Measurements from ENCODE around the gene UBE2V1. TPM values are rescaled to one million over a fixed set of nuclear protein-coding genes. Genes with fewer than 3 reads are reported as not detected.
A peak's percentile ranks its signal among the peaks of the same experiment; 100 is the strongest.
"Not testable (repeated sequence)": the region's sequence is repeated elsewhere in the genome, so short reads cannot be mapped to it uniquely, and the experiment has no call there.

Gene UBE2V1
- 100 to 1,000 TPM; 152 to 221 TPM for total RNA-seq

- peak; percentile 86 to 87 for DNase-seq (ENCODE audit: low spot score in 2 of 2)
- peak within 1 kb of the TSS; percentile 92 to 99 for H3K27ac Mint-ChIP-seq
- no peaks in the 10 kb centered on the region for H3K9me3 Mint-ChIP-seq
- peak; percentile 68 to 75 for ATAC-seq
- H3K36me3 Mint-ChIP-seq, result peaks cover 31 to 34% of the 10 kb centered on the region in 2 donors
These were observed at the start of gene UBE2V1 for GRCh38 chr20:50112512-50113419. Gene UBE2V1 (minus strand): TSS chr20:50113150. CDS start chr20:50113128, 22 bp downstream.

DNA sequence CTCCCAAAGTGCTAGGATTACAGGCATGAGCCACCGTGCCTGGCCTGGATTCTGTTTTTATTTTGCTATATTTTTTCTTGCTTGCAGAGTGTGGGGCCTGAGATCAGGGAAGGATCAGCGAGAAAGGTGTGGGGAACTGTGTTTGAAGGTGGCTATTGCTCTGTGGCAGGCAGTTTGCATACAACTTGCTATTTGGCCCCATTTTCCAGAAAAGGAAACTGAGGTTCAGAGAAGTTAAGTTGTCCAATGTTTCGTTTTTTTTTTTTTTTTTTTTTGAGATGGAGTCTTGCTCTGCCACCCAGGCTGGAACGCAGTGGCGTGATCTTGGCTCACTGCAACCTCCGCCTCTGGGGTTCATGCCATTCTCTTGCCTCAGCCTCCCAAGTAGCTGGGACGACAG is 48.5 kb upstream of the UBE2V1 start:
- H3K36me3 Mint-ChIP-seq; H3K9me3 Mint-ChIP-seq; H3K27ac Mint-ChIP-seq; DNase-seq (ENCODE audit: low spot score in 2 of 2); ATAC-seq: not testable (repeated sequence)

- ATAC-seq (peak; percentile 99), DNase-seq (ENCODE audit: low spot score in 2 of 2) (peak; percentile 82 to 91)
- no peaks in the 10 kb centered on the region for H3K9me3 Mint-ChIP-seq
- peaks cover 8 to 11% of the 10 kb centered on the region in 2 donors for H3K36me3 Mint-ChIP-seq
- peak within 1 kb of the TSS; percentile 90 to 93 for H3K27ac Mint-ChIP-seq
These were observed 40.8 kb upstream of the UBE2V1 start, which contains the start of gene PEDS1 for GRCh38 chr20:50153500-50154377. Gene PEDS1 (minus strand): TSS chr20:50153723. CDS start chr20:50153637, 86 bp downstream.

GRCh38 chr20:50153153-50153499 is 40.2 kb upstream of the UBE2V1 start:
- DNase-seq (ENCODE audit: low spot score in 2 of 2) (no peak), ATAC-seq (no peak)
- Mint-ChIP-seq H3K9me3 (no peaks in the 10 kb centered on the region), H3K36me3 (peaks cover 8 to 11% of the 10 kb centered on the region in 2 donors), H3K27ac (peak overlapping the region; percentile 90 to 93)

GRCh38 chr20:50152394-50153152 is 39.6 kb upstream of the UBE2V1 start:
- Mint-ChIP-seq H3K36me3 (peaks cover 8 to 11% of the 10 kb centered on the region in 2 donors), H3K9me3 (no peaks in the 10 kb centered on the region), H3K27ac (peak overlapping the region; percentile 90 to 93)
- DNase-seq (ENCODE audit: low spot score in 2 of 2) (no peak), ATAC-seq (no peak)

DNA sequence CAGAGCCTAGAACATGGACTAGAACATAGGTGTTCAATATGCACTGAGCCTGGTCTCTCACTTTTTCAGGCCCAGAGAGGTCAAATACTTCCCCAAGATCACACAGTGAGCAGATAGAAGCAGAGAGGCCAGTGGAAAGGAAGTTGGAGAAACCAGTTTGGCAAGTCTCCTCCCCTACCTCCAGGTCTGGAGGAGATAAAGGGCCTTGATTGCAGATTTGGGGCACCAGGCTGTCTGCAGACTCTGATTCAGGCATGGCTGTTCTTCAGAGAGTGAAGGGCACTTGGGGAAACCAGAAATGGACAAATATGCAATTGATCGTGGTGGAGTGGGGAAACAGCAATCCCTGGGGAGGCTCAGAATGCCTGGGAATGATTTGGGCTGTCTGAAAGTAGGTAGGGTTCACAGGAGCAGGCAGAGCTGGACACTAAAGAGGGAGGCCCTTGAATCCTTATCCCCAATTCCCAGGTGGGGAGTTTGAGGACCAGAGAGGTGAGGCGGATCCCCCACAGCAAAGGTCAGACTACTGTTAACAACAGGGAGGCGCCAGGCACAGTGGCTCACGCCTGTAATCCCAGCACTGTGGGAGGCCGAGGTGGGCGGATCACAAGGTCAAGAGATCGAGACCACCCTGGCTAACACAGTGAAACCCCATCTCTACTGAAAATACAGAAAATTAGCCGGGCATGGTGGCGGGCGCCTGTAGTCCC is 38.2 kb upstream of the UBE2V1 start:
- H3K27ac Mint-ChIP-seq, result peak overlapping the region; percentile 70 to 90
- peaks cover 8 to 11% of the 10 kb centered on the region in 2 donors for H3K36me3 Mint-ChIP-seq
- H3K9me3 Mint-ChIP-seq, result no peaks in the 10 kb centered on the region
- ATAC-seq, result no peak
- DNase-seq (ENCODE audit: low spot score in 2 of 2), result no peak

- H3K27ac Mint-ChIP-seq, result peak overlapping the region; percentile 70 to 90
- no peaks in the 10 kb centered on the region for H3K9me3 Mint-ChIP-seq
- ATAC-seq, result no peak
- no peak for DNase-seq (ENCODE audit: low spot score in 2 of 2)
- peaks cover 8 to 11% of the 10 kb centered on the region in 2 donors for H3K36me3 Mint-ChIP-seq
These were observed 36.7 kb upstream of the UBE2V1 start for GRCh38 chr20:50149481-50150254.

- DNase-seq (ENCODE audit: low spot score in 2 of 2), result peak; percentile 63 to 79
- H3K27ac Mint-ChIP-seq, result peak overlapping the region; percentile 90 to 99
- H3K36me3 Mint-ChIP-seq, result peaks cover 0 to 12% of the 10 kb centered on the region in 2 donors
These were observed 34.0 kb upstream of the UBE2V1 start for GRCh38 chr20:50146732-50147662.

GRCh38 chr20:50146214-50146613 is 33.3 kb upstream of the UBE2V1 start:
- Mint-ChIP-seq H3K27ac (peak overlapping the region; percentile 90 to 99), H3K9me3 (no peaks in the 10 kb centered on the region), H3K36me3 (peaks cover 0 to 14% of the 10 kb centered on the region in 2 donors)
- ATAC-seq, result no peak
- no peak for DNase-seq (ENCODE audit: low spot score in 2 of 2)

More at GRCh38 chr20:50146732-50147662, 34.0 kb upstream of the UBE2V1 start:
- H3K9me3 Mint-ChIP-seq, result no peaks in the 10 kb centered on the region
- ATAC-seq, result peak; percentile 98

DNA sequence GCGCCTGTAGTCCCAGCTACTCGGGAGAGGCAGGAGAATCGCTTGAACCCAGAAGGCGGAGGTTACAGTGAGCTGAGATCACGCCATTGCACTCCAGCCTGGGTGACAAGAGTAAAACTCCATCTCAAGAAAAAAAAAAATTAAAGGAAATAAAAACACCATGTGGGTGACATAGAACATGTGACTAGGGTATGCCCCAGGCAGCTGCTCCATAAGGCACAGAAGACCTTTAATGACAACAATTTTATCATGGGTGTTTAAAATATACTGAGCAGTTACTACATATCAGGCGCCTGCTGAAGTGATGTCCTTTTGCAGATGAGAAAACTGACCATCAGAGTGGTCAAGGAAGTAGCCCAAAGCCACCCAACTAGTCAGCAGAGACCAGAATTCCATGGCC is 32.6 kb upstream of the UBE2V1 start:
- Mint-ChIP-seq H3K36me3 (peaks cover 0 to 14% of the 10 kb centered on the region in 2 donors), H3K9me3 (no peaks in the 10 kb centered on the region)
- no peak for ATAC-seq

GRCh38 chr20:50144362-50144761 is 31.4 kb upstream of the UBE2V1 start:
- no peak for ATAC-seq
- peak overlapping the region in 1 of 2 donors; percentile 36 for H3K27ac Mint-ChIP-seq

More for the DNA sequence above, 32.6 kb upstream of the UBE2V1 start:
- H3K27ac Mint-ChIP-seq, result peak overlapping the region in 1 of 2 donors; percentile 90
- DNase-seq (ENCODE audit: low spot score in 2 of 2), result no peak

GRCh38 chr20:50142812-50143211 is 29.9 kb upstream of the UBE2V1 start:
- ATAC-seq (no peak), DNase-seq (ENCODE audit: low spot score in 2 of 2) (no peak)
- peak overlapping the region in 1 of 2 donors; percentile 90 for H3K27ac Mint-ChIP-seq
- no peaks in the 10 kb centered on the region for H3K9me3 Mint-ChIP-seq
- H3K36me3 Mint-ChIP-seq, result peaks cover 0 to 14% of the 10 kb centered on the region in 2 donors

More at GRCh38 chr20:50144362-50144761, 31.4 kb upstream of the UBE2V1 start:
- Mint-ChIP-seq H3K36me3 (peaks cover 0 to 14% of the 10 kb centered on the region in 2 donors), H3K9me3 (no peaks in the 10 kb centered on the region)
- no peak for DNase-seq (ENCODE audit: low spot score in 2 of 2)

- peaks cover 0 to 14% of the 10 kb centered on the region in 2 donors for H3K36me3 Mint-ChIP-seq
These were observed 29.0 kb upstream of the UBE2V1 start for GRCh38 chr20:50141811-50142561.

More at GRCh38 chr20:50141811-50142561, 29.0 kb upstream of the UBE2V1 start:
- DNase-seq (ENCODE audit: low spot score in 2 of 2) (no peak), ATAC-seq (no peak)
- no peaks in the 10 kb centered on the region for H3K9me3 Mint-ChIP-seq
- peak overlapping the region; percentile 66 to 76 for H3K27ac Mint-ChIP-seq
